Lower leg skin (tissue), 3 donors: Measurements from ENCODE around the gene TLR3.

Source experiments
- CTCF ChIP-seq, 3 donors: fragments of 450-650 bp; IDR thresholded peaks; one replicate each; pipeline ENCODE4 v1.5.1; 2016; ENCODE audit warnings: antibody characterized with exemption in 3 of 3, mild to moderate bottlenecking in 3 of 3, moderate library complexity in 2 of 3
- POLR2A ChIP-seq, 2 donors: fragments of 450-650 bp; IDR thresholded peaks; one replicate each; pipeline ENCODE4 v1.6.1; 2016 to 2017; ENCODE audit warnings: antibody characterized with exemption in 2 of 2, mild to moderate bottlenecking in 1 of 2, moderate library complexity in 1 of 2

- TF ChIP-seq CTCF (IDR thresholded peaks at IDR 0.05), result no peak
- TF ChIP-seq POLR2A (IDR thresholded peaks at IDR 0.05), result no peak
Observed at GRCh38 chr4:186109245-186109644, 40.3 kb downstream of the TLR3 start.
